Stimulated activated CD4-positive, alpha-beta T cell treated with anti-CD3 and anti-CD28 coated beads, Interleukin-15, amount 100 ng/mL, for 24 hours (primary cell): ENCODE results near the gene NPR2.
A peak's percentile ranks its signal among the peaks of the same experiment; 100 is the strongest.

Experiments used
- DNase-seq: peaks from one replicate; pipeline ENCODE4 v3.0.0-alpha.2; 2020

Gene NPR2

GRCh38 chr9:35834260-35835215 lies 43.1 kb downstream of the NPR2 start:
- DNase-seq = no peak

- DNase-seq = no peak
These were observed 43.8 kb downstream of the NPR2 start for GRCh38 chr9:35835216-35835632.

- DNase-seq = no peak
These were observed 44.4 kb downstream of the NPR2 start for GRCh38 chr9:35835766-35836165.

GRCh38 chr9:35836595-35836994 lies 45.2 kb downstream of the NPR2 start:
- no peak for DNase-seq

GRCh38 chr9:35839926-35840325 lies 48.5 kb downstream of the NPR2 start:
- no peak for DNase-seq

GRCh38 chr9:35840881-35841644 lies 49.7 kb downstream of the NPR2 start:
- no peak for DNase-seq

- DNase-seq = no peak
These were observed 50.2 kb downstream of the NPR2 start for GRCh38 chr9:35841645-35841900.

- DNase-seq = no peak
These were observed 50.8 kb downstream of the NPR2 start for GRCh38 chr9:35842020-35842745.

- no peak for DNase-seq
These were observed 51.4 kb downstream of the NPR2 start for GRCh38 chr9:35842795-35843194.

GRCh38 chr9:35844628-35845270 lies 53.4 kb downstream of the NPR2 start:
- no peak for DNase-seq

GRCh38 chr9:35845824-35846771 lies 54.7 kb downstream of the NPR2 start:
- DNase-seq = no peak

- DNase-seq = peak; percentile 53
These were observed 56.6 kb downstream of the NPR2 start for GRCh38 chr9:35847792-35848572.

- no peak for DNase-seq
These were observed 61.0 kb downstream of the NPR2 start for GRCh38 chr9:35852267-35852815.

- DNase-seq = no peak
These were observed 61.8 kb downstream of the NPR2 start for GRCh38 chr9:35852876-35853865.

- no peak for DNase-seq
These were observed 62.8 kb downstream of the NPR2 start for GRCh38 chr9:35854091-35854762.

GRCh38 chr9:35856206-35856605 lies 64.8 kb downstream of the NPR2 start:
- no peak for DNase-seq

- no peak for DNase-seq
These were observed 65.5 kb downstream of the NPR2 start for GRCh38 chr9:35856882-35857281.

- DNase-seq = no peak
These were observed 67.1 kb downstream of the NPR2 start for GRCh38 chr9:35858458-35858857.
